Stomach (tissue), 4 donors: Measurements from ENCODE around the gene DRD3.

Experiments
- EP300 ChIP-seq: sonication (generic); formaldehyde crosslinking; IDR thresholded peaks from one replicate; pipeline ENCODE4 v1.6.1; 2017; ENCODE audit warnings: antibody characterized with exemption
- POLR2A ChIP-seq, 4 donors: fragments of 450-650 bp; IDR thresholded peaks; one replicate each; pipeline ENCODE4 v1.6.1; 2016; ENCODE audit warnings: antibody characterized with exemption in 4 of 4, control low read depth in 2 of 4, mild to moderate bottlenecking in 1 of 4, moderate library complexity in 1 of 4
- TF ChIP-seq, protein P1 (sequence below), 7 experiments: fragments of 450-650 bp in 4 of 7; fragments of 200-600 bp in 3 of 7; sonication (generic) in 3 of 7; IDR thresholded peaks; one replicate each; pipeline ENCODE4 v1.5.1; 2016 to 2019; ENCODE audit warnings: antibody characterized with exemption in 7 of 7, control low read depth in 2 of 7, mild to moderate bottlenecking in 1 of 7

DNA sequence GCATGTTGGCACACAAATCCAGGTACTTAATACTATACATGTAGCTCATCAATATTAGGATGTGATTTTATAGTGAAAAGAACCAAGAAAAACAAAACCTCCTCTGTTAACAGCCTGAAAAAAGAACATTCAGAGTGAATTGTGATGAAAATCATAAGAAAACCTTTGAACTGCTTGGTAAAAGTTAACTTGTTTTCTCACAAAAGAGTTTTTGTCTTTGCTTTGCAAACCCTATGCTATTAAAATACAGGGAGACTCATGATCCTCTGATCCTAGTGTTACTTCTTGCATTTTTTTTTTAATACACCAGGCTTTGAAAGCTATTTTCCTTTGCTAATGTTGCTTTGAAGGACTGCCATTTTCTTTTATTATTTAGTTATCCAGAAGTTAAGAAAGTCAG lies 98.7 kb downstream of the DRD3 start:
- TF ChIP-seq, protein P1, sequence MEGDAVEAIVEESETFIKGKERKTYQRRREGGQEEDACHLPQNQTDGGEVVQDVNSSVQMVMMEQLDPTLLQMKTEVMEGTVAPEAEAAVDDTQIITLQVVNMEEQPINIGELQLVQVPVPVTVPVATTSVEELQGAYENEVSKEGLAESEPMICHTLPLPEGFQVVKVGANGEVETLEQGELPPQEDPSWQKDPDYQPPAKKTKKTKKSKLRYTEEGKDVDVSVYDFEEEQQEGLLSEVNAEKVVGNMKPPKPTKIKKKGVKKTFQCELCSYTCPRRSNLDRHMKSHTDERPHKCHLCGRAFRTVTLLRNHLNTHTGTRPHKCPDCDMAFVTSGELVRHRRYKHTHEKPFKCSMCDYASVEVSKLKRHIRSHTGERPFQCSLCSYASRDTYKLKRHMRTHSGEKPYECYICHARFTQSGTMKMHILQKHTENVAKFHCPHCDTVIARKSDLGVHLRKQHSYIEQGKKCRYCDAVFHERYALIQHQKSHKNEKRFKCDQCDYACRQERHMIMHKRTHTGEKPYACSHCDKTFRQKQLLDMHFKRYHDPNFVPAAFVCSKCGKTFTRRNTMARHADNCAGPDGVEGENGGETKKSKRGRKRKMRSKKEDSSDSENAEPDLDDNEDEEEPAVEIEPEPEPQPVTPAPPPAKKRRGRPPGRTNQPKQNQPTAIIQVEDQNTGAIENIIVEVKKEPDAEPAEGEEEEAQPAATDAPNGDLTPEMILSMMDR (IDR thresholded peaks at IDR 0.05) = no peak
- TF ChIP-seq POLR2A (IDR thresholded peaks at IDR 0.05) (no peak), EP300 (no peak)
